Stromal cell of bone marrow (primary cell): ENCODE measurements around the gene CCDC88B.

ENCODE experiments used
- DNase-seq: peaks from one replicate; pipeline ENCODE4 v3.0.0-alpha.2; 2012; ENCODE audit warnings: low read depth

CCDC88B gene, protein sequence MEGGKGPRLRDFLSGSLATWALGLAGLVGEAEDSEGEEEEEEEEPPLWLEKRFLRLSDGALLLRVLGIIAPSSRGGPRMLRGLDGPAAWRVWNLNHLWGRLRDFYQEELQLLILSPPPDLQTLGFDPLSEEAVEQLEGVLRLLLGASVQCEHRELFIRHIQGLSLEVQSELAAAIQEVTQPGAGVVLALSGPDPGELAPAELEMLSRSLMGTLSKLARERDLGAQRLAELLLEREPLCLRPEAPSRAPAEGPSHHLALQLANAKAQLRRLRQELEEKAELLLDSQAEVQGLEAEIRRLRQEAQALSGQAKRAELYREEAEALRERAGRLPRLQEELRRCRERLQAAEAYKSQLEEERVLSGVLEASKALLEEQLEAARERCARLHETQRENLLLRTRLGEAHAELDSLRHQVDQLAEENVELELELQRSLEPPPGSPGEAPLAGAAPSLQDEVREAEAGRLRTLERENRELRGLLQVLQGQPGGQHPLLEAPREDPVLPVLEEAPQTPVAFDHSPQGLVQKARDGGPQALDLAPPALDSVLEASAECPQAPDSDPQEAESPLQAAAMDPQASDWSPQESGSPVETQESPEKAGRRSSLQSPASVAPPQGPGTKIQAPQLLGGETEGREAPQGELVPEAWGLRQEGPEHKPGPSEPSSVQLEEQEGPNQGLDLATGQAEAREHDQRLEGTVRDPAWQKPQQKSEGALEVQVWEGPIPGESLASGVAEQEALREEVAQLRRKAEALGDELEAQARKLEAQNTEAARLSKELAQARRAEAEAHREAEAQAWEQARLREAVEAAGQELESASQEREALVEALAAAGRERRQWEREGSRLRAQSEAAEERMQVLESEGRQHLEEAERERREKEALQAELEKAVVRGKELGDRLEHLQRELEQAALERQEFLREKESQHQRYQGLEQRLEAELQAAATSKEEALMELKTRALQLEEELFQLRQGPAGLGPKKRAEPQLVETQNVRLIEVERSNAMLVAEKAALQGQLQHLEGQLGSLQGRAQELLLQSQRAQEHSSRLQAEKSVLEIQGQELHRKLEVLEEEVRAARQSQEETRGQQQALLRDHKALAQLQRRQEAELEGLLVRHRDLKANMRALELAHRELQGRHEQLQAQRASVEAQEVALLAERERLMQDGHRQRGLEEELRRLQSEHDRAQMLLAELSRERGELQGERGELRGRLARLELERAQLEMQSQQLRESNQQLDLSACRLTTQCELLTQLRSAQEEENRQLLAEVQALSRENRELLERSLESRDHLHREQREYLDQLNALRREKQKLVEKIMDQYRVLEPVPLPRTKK (N-terminal part only)

DNA sequence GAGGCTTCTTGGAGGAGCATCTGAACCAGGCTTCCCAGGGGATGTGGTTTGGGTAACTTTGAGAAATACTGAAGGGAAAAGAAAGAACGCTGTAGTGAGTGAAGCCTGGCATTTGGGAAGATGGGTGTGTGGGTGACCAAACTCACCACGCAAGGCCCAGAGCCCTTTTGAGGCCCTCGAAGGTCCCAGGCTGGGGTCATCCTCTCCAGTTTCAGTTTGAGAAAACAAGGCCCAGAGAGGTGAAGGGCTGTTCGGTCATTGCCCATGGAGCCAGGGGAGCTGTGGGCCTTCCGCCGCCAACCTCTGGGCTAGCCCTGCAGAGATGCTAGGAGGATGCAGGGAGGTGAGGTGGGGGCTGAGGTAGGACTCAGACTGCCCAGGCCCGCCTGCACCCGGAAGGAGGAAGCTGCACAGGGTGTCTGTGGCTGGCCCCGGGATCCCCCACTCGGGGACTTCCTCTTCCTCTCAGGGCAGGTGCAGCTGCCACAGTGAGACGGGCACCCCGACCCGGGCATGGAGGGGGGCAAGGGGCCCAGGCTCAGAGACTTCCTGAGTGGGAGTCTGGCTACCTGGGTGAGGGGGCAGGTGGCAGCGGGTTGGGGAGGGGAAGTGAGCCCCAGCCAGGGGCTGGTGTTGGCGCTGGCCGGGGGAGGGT is at the start of gene CCDC88B:
CCDC88B (plus strand) TSS at position 451 of the 655 bp plus-strand sequence; CDS start at position 514, 63 bp downstream.
- no peak for DNase-seq

DNA sequence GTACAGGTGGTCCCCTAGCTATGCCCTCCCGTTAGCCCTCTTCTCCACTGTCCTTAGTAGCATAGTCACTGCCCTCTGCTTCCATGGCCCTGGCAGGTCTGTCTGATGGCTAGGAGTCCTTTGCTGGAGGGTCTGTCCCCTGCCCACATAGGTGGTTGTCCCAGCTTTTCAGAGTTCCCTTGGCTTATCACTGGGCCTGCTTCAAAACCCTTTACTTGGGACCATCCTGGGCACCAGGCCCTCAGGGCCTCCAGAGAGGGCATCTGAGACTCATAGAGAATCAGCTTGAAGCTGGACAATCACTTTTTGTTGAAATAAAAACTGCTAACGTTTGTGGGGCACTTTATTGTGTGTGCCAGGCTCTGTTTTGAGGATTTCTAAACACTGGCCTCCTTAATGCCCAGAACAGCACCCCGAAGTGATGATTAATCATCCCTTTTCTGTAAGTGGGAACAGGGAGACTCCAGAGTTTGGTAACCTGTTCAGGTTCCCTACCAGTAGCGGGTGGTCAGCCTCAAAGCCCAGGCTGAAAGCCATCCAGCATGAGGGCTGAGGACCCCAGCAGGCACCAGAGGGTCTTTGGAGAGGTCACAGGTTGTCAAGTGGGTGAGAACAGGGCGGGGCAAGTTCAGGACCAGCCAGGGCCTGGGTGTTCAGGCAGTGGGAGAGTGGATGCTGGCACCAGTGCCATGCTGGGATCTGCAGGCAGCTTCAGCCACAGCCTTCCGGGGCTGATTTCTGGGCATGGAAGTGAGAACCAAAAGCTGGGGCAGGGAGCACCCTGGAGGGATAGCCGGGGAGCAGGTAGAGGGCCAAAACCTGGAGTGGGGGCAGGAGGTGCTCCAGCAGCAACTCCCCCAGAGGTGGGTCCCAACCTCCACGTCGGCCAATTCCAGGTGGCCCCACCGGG is 49.4 kb upstream of the CCDC88B start:
- no peak for DNase-seq

DNA sequence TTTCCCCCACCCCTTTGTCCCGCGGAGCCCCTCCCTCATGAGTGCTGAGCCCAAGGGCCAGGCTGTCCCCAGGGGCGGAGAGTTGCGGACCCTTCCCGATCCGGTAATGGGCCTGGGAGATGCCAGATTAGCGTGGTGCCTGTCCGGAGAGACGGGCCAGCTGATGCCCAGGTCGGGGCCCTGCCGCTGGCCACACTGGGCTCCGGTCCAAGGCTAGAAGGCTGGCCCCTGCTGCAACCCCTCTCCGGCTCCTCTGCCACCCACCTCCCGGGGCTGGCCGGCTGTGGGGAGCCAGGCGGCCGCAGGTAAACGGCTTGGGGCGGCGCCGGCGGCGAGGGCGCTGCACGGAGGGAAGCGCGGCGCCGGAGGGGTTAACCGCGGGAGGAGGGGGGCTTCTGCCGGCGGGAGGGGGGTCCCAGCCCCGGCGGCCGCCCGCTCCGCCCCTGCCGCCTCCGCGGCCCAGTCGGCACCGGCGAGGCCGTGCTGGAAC is 48.7 kb upstream of the CCDC88B start, which contains the start of gene KCNK4:
KCNK4 (plus strand) TSS at position 41 of the 490 bp plus-strand sequence. CDS start 1,717 bp downstream, outside the sequence.
- no peak for DNase-seq

DNA sequence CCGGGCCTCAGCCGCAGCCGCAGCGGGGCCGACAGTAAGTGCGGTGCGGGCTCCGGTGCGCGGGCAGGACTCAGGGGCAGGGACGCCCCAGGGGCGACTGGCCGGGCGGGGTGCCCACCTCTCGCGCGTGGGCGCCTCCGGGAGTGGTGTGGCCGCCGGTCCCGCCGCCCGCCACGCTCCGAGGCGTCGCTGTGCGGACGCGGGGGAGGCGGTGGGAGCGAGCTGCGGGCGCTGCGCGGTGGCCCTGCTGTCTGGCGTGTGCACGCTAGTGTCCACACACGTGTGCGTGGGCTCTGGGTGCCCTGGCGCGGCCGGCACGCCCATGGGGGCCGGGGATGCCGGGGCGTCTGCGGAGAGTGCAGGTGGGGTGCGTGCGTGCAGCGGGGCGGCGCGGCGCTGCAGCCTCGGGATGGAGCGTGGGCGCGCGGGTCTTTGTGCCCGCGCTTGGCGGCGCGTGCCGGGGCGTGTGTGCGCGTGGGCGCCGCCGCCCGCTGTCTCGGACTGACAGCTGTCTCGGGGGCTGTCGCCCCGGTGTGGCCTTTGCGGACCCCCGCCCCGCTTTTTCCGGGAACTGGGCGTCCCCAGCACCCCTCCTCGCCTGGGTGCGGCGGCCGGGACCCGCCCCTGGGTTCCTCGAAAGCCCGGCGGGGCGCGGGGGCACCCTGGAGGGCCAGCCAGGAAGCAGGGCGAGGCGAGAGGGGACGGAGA is 48.1 kb upstream of the CCDC88B start:
- DNase-seq = no peak

DNA sequence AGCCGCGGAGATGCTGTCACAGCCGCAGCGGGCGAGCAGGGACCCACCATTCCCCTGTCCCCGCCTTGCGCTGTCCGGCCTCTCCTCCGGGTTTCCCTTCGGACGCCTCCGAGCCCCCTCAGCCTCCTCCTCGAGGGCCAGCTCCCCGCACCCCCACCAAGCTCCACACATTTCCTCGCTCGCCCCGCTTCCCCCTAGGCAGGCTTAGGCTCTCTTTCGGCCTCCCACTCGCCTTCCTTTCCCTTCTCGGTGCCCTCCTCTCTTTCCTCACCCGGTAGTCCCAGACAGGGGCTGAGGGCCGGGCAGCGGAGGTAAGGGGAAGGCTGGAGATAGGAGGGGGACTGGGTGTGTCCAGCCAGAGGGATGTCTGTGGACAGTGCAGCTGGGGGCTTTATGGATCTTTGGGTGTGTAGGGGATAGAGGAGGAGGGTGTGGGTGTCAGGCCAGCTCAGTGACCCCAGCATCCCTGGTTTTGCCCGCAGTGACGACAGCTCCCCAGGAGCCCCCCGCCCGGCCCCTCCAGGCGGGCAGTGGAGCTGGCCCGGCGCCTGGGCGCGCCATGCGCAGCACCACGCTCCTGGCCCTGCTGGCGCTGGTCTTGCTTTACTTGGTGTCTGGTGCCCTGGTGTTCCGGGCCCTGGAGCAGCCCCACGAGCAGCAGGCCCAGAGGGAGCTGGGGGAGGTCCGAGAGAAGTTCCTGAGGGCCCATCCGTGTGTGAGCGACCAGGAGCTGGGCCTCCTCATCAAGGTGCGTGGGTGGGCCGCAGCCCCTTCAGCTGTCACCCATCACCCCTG is 47.3 kb upstream of the CCDC88B start:
- DNase-seq = no peak

DNA sequence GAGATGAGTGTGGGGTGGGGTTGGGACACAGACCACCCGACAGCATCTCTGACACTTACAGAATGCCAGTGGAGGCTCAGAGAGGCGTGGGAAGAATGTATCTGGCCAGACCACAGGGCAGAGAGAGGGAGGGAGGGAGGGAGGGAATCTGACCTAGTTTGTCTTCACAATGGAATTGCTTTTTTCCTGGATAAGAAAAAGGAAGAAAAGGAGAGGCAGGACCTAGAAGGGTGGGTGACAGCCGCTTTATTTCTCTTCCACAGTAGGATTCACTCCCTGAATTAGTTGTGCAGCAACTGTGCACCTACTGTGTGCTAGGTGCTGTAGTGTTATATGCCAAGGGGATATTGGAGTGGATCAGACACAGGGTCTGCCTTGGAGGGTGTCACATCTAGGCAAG is 45.2 kb upstream of the CCDC88B start:
- no peak for DNase-seq

DNA sequence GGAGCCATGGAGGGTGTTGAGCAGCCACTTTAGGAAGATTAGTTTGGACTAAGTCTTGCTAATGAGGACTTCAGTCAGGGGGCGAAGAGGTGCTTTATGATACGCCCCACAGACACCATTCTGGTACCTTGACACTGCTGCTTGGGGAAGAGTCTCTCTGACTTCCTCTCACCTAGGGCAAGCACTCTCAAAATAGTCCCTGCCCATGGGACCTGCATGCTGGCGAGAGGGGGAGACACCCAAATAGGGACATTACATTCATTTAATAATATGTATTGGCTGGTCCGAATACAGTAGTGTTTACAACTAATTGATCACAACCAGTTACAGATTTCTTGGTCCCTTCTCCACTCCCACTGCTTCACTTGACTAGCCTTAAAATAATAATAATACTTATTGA is 44.2 kb upstream of the CCDC88B start:
- DNase-seq = no peak

DNA sequence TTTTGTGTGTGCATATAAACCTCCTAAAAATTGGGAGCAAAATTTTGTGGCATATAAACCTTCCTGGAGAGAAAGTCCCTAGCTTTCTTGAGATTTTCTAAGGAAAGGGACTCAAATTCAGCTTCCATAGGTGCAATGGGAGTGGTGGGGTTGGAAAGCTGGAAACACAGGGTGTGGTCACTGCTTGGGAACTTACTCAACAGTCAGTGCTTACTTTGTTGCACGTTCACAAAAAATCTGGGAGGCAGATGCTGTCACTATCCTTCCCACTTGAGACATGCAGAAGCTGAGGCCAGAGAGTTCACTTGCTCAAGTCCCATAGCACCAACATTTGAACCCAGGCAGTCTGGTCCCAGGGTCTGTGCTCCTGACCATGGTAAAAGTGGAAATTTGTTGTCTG is 43.8 kb upstream of the CCDC88B start:
- no peak for DNase-seq

DNA sequence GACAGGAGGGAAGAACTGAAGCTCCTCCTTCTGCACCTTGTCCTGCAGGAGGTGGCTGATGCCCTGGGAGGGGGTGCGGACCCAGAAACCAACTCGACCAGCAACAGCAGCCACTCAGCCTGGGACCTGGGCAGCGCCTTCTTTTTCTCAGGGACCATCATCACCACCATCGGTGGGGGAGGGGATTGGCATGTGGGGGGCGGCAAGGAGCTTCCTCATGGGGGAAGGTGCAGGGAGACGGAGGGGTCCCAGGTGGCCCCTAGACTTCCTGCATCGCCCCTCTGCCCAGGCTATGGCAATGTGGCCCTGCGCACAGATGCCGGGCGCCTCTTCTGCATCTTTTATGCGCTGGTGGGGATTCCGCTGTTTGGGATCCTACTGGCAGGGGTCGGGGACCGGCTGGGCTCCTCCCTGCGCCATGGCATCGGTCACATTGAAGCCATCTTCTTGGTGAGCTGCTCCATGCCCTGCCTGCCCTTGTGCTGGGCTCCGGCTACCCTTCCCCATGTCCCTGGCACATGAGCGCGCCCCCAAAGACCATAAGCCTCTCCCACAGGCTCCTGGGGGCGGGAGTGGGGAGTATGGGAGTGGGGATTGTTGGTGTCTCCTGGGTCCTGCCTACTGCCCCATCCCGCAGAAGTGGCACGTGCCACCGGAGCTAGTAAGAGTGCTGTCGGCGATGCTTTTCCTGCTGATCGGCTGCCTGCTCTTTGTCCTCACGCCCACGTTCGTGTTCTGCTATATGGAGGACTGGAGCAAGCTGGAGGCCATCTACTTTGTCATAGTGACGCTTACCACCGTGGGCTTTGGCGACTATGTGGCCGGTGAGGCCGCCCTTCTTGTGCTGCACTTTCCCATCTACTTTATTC is 42.9 kb upstream of the CCDC88B start:
- DNase-seq = no peak

DNA sequence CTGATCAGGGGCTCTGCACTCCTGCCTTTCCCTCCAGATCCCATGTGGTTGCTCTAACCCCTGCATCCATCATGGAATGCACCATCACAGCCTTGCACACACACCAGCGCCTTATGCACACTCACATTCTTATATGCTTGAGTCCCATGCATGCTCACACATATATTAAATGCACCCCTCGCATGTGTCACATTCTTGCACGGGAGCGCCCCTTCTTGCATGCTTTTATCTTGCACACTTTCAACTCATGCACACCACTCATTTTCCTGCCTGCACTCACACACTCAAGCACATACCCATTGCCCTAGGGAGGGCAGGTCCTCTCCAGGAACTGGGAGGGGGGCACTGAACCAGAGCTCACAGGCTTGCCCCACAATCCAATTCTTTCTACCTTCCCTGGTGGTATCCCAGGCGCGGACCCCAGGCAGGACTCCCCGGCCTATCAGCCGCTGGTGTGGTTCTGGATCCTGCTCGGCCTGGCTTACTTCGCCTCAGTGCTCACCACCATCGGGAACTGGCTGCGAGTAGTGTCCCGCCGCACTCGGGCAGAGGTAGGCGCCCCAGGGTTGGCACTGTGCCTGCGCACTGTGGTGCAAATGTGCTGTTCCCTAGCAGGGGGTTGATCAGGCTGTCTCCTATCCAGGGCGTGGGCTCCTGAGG is 42.2 kb upstream of the CCDC88B start:
- no peak for DNase-seq

DNA sequence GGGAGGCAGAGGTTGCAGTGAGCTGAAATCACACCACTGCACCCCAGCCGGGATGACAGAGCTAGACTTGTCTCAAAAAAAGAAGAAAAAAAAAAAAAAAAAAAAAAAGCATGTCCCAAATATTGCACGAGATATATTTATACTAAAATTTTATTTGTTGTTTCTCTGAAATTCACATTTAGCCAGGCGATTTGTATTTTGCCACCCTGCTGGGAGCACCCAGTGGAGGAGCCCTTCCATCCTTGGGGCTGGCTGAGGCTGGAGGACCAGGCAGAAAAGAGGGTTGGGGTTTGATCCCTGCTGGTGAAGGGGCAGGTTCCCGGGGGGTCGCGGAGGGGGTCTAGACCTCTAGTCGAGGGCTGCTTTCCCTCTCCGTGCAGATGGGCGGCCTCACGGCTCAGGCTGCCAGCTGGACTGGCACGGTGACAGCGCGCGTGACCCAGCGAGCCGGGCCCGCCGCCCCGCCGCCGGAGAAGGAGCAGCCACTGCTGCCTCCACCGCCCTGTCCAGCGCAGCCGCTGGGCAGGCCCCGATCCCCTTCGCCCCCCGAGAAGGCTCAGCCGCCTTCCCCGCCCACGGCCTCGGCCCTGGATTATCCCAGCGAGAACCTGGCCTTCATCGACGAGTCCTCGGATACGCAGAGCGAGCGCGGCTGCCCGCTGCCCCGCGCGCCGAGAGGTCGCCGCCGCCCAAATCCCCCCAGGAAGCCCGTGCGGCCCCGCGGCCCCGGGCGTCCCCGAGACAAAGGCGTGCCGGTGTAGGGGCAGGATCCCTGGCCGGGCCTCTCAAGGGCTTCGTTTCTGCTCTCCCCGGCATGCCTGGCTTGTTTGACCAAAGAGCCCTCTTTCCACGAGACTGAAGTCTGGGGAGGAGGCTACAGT is 40.8 kb upstream of the CCDC88B start:
- no peak for DNase-seq

DNA sequence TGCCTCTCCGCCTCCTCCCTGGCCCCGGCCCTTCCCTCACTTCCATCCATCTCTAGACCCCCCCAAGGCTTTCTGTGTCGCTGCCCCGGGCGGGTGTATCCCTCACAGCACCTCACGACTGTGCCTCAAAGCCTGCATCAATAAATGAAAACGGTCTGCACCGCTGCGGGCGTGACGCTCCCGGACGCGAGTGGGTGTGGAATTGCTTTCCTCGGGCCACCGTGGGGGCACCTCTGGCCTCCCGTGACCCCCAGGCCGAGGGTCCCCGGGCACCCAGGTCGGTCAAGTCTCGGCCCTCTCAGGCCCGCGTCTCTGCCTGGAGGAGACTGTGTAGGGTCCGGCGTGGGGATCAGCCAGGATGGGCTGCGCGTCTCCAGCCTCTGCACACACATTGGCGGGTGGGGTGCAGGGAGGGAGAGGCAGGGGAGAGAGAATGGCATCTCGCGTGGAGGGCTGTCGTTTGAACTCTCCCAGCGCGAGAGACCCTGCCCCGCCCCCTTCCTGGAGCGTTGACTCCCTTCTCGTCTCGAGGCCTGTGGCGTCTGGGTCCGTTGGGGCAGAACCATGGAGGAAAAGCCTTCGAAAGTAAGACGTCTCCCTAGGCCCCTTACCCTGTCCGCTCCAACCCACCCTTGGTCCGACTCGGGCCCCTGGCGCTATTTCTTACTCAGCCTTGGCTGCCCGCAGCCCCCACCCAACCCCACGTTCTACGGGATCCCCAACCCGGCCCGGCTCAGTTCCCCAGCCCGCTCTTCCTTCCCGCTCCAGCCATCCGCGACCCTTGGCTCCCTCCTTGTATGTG is 40.0 kb upstream of the CCDC88B start, which contains the start of gene CATSPERZ:
CATSPERZ (plus strand) TSS at position 512 of the 802 bp plus-strand sequence; CDS start at position 565, 53 bp downstream.
- DNase-seq = no peak

DNA sequence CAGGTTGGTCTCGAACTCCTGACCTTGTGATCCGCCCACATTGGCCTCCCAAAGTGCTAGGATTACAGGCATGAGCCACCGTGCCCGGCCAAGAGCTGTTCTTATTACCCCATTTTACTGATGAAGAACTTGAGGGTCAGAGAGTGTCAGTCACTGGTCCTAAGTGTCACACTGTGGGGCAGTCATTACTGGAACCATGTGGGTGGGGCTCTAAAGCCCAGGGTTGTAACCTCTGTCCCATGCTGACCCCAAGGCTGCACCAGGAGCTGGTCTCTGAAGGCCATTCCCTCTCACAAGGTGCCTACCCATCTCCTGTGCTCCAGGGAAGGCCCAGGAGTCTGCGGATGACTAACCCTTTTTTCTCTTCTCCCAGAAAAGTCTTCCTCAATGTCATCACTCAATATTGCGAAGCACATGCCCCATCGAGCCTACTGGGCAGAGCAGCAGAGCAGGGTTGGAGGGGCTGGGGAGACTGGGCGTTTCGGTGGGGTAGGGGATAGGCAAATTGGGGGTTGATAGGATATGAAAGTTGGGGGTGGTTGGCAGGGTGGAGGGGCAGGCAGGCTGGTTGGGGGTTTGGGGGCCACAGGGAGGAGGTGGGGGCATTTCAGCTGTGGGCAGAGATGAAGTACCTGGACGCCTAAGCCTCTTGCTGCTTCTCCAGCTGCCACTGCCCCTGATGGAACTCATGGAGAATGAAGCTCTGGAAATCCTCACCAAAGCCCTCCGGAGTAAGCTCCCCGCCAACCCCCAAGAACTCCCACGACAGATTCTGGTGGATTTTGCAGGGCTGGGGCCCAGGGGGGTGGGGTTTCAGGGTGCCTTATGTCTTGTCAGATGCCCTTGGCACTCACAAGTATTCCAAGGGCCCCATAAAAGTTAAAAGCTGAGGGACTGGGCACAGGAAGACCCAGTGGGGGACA is 36.6 kb upstream of the CCDC88B start:
- DNase-seq = no peak

DNA sequence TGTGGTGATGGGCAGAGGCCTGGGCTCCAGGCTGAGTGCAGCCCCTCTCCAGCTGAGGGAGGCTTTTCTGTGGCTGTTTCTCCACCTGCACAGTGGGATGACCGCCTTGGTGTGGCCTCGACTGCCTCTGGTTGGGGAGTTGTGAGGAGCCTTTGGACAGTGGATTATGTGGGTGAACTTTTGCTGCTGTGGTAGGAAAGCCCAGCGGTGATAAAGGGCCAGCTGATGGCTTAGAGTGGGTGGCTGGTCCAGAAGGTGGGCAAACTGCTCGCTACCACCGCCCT is 36.0 kb upstream of the CCDC88B start:
- DNase-seq = no peak
